22Rv1 (cell line): Measurements from ENCODE around the gene CCL20.

ENCODE experiments used
- H3K27ac ChIP-seq: fragments of 450-650 bp; 2 replicates; pipeline ENCODE4 v1.5.1; 2017
- ZFX ChIP-seq: fragments of 450-650 bp; IDR thresholded peaks from 2 replicates; pipeline ENCODE4 v1.6.1; 2017; ENCODE audit warnings: antibody characterized with exemption, borderline replicate concordance
- TF ChIP-seq, protein P1 (sequence below): fragments of 450-650 bp; IDR thresholded peaks from 2 replicates; pipeline ENCODE4 v1.5.1; 2017; ENCODE audit warnings: mild to moderate bottlenecking

The CCL20 gene

DNA sequence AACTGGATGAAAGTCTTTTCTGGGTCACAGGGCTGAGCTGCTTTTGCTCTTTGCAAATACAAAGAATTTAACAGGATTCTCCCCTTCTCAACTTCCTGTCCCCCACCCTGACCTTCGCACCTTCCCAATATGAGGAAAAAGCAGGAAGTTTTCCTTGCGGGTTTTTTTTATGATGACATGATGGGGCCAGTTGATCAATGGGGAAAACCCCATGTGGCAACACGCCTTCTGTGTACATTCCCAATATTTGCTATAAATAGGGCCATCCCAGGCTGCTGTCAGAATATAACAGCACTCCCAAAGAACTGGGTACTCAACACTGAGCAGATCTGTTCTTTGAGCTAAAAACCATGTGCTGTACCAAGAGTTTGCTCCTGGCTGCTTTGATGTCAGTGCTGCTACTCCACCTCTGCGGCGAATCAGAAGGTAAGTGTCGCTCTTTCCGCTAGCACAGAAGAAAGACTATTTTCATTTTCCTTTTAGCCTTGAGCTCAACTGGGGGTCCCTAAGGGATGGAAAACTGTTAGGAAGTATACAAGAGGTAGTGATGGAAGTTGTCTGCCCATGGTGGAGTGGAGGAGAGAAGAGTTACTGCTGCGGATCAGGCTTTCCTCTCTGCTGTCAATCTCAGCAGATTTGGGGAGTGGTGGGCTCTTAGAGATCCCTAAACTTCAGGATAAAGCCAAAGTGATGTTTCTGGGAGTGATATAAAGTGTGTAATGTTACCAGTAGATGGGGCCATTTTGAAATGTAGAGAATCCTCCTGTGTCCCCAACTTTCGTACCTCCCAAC lies at the start of gene CCL20:
CCL20 (plus strand) TSS at position 281 of the 792 bp plus-strand sequence; CDS start at position 351, 70 bp downstream.
- H3K27ac ChIP-seq, result no peak within 1 kb of the TSS
- no peak for TF ChIP-seq ZFX
- TF ChIP-seq, protein P1, sequence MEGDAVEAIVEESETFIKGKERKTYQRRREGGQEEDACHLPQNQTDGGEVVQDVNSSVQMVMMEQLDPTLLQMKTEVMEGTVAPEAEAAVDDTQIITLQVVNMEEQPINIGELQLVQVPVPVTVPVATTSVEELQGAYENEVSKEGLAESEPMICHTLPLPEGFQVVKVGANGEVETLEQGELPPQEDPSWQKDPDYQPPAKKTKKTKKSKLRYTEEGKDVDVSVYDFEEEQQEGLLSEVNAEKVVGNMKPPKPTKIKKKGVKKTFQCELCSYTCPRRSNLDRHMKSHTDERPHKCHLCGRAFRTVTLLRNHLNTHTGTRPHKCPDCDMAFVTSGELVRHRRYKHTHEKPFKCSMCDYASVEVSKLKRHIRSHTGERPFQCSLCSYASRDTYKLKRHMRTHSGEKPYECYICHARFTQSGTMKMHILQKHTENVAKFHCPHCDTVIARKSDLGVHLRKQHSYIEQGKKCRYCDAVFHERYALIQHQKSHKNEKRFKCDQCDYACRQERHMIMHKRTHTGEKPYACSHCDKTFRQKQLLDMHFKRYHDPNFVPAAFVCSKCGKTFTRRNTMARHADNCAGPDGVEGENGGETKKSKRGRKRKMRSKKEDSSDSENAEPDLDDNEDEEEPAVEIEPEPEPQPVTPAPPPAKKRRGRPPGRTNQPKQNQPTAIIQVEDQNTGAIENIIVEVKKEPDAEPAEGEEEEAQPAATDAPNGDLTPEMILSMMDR, result no peak

DNA sequence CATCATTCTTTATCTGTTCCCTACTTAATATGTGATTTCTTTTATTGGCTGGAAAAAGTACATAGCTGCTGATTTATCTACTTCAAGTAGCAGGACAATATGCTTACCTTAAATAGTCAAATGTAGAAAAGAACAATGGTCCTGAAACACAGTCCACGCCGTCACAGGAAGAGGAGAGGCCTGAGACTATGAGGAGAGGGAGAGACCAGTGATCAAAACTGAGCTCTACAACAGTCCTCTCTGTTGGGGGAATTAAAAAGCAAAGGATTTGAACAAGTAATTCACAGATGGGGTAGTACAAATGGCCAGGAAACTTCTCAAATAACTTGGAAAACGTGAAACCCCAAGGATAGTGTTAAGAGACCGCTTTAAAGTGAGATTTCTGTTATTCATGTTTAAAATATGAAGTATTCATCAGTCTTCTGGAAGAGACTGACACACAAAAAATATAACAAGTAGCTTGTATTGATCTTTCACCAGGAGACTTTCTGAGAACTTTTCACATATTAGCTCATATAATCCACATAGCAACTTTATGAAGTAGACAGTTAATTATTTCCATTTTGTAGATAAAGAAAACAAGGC lies 47.8 kb upstream of the CCL20 start:
- H3K27ac ChIP-seq, result no peak overlapping the region
- TF ChIP-seq, protein P1, result no peak
- TF ChIP-seq ZFX, result no peak

- TF ChIP-seq ZFX, result no peak
- TF ChIP-seq, protein P1, result peak; percentile 85
- H3K27ac ChIP-seq, result no peak overlapping the region
These were observed 47.2 kb upstream of the CCL20 start for GRCh38 chr2:227766373-227766883.

DNA sequence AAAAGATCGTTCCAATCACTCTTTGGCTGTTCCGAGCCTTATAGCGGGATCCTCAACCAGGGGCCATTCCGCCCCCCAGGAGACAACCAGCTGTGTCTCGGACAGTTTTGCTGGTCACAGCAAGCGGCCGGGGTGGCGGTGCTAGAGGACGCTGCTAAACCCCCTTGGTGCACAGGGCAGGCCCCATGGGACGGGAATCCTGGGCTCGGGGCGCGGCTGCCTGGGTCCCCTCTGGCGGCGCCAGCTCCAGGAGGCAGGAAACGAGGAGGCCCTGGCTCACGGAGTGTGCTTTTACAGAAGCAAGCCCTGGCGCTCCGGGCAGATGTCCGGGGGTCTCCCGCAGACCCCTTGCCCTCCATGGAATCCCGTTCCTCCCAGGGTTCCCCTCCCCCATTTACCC lies 45.8 kb upstream of the CCL20 start:
- TF ChIP-seq, protein P1, result no peak
- no peak for TF ChIP-seq ZFX
- H3K27ac ChIP-seq, result no peak overlapping the region

- H3K27ac ChIP-seq, result no peak overlapping the region
- TF ChIP-seq, protein P1, result no peak
- no peak for TF ChIP-seq ZFX
These were observed 41.4 kb upstream of the CCL20 start for GRCh38 chr2:227772197-227772661.

DNA sequence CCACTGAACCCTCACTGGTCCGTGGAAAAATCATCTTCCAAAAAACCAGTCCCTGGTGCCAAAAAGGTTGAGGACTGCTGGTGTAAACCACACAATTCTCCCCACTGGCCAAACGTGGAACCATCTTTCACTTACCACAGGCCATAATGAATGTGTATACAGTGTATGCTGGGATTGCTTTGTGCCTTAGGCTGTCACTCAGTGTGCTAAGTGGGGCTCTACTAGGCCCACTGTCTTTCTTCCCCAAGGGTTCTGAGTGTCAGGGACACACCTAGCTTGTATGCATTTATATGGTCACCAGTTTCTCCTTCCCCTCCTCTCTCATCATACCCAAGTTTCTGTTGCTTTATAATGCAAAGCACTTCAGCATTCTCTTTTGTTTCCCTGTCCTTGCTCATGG lies 40.7 kb upstream of the CCL20 start:
- TF ChIP-seq ZFX, result no peak
- TF ChIP-seq, protein P1, result no peak
- no peak overlapping the region for H3K27ac ChIP-seq
